Left renal pelvis (tissue), 4 donors: ENCODE results near the gene CASR. TPM values are rescaled to one million over a fixed set of nuclear protein-coding genes. Genes with fewer than 3 reads are reported as not detected.

Source experiments
- DNase-seq, 4 donors: peaks; one replicate each; pipeline ENCODE4 v3.0.0-alpha.2; 2013; ENCODE audit warnings: low read depth in 4 of 4, low spot score in 3 of 4
- polyA plus RNA-seq, 4 donors: library from polyadenylated mRNA; unstranded; fragments of 120-200 nt; gene quantifications; one replicate each; pipeline ENCODE4 v1.2.1, GENCODE V29; 2013; ENCODE audit not compliant: insufficient read length in 4 of 4

CASR gene
- polyA plus RNA-seq, 4 donors, result 0.48 to 27.1 (median 21.9) TPM

DNA sequence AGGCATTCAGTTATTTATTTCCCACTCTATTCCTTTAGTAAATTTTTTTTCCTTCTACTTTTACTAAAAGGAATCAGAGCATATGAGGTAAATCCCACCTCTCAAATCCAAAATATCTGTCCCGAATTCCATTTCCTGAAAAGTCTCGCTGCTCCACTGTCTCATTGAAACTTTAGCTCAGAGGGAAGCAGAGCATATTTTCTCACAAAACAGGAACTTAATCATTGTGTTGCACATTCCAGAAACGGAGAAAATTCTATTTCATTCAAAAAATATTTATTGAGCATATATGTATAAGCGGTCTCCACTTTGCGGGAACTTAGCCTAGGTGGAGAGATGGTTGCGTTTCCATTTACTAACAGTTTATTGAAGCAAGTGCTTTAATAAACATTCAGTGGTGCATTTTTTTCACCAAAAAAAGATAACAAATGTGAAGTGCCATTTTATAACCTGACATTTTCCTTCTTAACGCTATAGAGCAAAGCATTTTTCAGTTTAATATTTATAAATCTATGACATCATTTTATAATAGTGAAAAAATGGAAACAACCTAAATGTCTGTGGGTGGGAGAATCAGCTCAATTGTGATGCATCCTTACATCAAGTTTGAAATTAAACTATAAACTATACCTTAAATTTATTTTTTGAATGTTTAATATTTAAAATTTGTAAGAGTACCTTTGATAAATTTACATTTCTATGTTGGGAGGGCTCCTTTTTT is 74.3 kb downstream of the CASR start:
- DNase-seq, result no peak

DNA sequence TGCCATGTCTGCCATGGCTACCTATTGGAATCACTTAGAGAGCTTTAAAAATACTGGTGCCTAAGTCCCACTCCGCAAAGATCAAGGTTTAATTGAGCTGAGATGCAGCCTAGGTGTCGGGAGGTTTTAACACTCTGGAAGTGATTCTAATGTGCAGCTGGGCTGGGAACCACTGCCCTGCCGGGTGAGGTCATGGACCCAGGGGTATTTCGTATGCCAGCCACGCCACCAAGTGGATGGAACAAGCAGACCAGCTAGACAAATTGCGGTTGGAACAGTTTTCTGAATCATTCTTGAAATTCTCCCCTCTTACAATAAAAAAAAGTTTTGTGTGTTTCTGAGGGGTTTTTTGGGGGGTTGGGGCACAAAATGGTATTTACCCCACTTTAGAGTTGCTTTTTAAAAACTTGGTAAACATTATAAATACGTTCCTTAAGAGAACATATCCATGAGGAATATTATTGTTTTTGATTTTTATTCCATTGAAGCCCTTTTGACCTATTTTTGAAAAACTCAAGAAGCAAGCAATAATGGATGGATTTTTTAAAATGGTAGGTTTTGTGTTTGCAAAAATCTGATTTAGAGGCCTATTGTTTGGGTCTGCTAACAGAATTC is 75.4 kb downstream of the CASR start:
- no peak for DNase-seq

DNA sequence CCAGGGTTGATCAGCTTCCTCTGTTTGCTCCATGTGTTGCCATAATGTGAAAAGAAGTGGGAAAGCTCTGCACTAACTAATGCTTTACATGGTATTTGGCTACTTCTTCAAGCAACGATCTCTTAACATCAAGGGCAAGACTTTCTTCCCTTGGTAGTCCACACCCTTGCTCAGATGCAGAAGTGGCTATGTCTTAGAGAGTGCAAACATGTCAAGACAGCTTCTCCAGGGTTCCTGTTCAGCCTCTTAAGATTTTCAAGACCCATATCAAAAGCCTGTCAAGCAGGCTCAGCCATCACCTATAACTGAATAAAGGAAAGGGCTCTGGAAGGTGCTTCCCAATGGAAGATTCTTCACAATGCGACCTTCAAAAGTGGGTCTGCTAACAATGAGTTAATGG is 76.7 kb downstream of the CASR start:
- no peak for DNase-seq

DNA sequence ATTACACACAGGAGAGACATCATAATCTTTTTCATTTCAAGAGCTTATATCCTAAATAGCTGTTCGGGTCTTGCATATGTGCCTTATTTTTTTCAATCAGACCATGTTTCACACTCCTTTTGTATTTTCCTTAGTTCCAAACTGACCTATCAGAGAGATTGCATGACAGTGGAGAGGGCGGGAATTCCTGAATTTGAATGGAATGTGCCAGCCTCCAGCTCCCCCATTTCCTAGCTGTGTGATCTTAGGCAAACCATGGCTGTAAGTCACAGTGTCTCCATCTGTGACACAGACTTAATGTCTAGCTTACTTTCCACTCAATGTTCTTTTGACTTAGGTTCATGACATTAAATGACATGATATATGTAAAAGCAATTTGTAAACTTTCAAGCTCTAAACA is 79.6 kb downstream of the CASR start:
- DNase-seq, result no peak

DNA sequence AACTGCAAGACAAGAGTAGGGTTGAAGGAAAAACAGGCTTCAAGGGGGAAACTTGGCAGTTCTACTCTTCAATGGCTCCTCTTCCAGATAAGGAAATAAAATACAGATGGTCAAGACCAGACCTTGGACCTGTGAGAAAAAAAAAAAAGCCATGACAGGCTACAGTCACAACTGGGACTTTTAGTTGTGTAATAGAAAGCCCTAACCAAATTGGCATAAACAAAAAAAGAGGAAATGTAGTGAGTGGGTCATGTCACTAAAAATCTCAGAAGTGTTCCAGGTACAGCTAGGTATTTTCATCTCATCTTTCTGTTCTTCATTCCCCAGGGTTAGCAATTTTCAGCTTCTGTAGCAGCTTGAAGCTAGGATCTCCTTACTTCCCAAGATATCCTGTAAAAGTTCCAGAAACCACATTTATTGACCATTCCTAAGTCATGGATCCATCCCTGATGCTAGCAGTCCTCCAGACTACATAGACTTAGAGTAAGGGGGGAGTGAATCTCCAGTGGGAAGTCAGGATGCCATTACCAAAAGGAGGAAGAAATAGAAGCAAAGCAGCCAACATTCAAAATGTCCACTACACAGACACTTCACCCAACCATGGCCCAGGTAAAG is 80.6 kb downstream of the CASR start:
- DNase-seq, result no peak

DNA sequence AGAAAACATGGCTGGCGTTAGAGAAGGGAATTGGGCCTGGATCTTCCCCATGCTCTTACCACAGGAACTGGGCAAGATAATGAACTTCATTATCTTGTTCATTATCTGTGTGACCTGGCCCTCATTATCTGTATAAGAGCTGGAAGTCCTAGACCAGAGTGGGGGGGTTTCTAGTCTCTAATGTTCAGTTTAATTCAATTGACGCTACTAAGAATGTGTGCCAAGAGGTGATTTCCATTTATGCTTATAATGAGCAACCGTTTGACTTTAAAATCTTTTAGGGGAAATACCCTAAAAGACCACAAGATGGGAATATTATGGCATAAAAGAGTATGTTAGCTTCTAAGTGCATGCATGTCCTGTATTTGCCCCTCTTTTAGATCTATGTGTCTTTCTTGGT is 82.5 kb downstream of the CASR start:
- DNase-seq, result no peak

DNA sequence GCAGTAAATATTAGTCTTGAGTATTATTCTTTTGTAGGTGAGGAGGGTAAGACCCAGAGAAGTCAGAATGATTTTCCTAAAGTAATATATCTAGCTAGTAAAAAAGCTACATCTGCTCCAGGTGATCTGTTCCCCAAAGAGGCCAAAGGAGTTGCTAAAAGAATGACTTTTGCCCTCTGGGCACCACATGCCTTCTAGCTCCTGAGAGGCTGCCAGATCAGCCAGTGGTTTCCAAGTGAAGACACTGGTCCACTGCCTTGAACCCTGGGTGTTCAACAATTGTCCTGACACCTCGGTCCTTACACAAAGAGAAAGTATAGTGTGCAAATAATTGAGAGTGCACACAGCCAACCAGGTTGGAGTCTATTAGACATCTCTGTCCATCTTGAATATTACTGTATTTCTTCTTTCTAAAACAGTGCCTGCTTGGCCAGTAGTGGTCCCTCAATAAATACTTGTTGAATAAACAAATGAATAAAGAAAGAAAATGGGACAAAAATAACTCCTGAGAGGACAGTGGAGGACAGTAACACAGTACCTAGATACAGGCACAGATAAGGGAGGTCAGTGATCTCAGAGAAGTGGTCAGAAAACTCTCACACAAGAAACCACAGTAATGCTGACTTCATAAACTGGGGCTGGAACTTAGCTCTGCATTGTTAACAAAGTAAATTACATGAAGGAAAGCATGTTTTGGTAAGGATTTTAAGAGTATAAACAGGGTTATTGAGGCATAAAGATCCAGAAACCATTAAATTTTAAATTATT is 85.0 kb downstream of the CASR start:
- no peak for DNase-seq

DNA sequence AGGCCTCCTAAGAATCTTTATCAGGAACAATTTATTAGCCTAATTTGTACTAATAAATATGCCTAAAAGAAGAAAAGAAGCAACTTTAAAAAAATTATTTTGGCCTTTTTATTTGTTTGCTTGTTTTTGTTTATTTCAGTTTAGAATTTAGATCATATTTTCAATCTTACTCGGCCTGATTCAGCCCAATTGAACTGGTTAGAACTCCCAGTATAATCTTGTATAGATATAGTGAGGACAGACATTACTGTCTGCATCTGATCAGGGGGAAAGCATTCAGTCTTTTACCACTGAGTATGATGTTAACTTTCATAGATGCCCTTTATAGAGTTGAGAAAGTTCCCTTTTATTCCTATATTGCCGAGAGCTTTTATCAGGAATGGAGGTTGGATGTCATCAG is 85.6 kb downstream of the CASR start:
- no peak for DNase-seq

DNA sequence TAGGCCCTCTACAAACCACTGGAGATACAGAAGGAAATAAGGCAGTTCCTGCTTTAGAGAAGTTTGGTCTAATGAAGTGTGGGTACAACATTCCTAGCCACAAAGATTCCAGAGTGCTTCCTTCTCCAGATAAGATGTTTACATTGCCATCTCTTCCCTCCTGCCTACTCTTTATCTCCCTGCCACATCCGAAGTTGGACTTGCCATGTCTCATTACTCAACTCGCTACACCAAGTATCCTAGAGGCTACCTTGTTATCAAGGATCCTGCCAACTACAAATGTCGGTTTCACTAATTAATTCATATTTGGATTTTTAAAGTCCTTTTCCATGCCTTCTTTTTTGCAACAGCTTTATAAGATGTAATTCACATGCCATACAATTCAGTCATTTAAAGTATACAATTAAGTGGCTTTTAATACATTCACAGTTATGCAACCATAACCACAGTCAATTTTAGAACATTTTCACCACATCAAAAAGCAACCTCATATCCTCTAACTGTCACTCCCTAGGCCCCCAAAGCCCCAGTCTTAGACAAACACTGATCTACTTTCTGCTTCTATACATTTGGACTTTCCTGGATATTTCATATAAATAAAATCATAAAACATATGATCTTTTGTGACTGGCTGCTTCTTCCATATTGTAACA is 87.9 kb downstream of the CASR start:
- no peak for DNase-seq

DNA sequence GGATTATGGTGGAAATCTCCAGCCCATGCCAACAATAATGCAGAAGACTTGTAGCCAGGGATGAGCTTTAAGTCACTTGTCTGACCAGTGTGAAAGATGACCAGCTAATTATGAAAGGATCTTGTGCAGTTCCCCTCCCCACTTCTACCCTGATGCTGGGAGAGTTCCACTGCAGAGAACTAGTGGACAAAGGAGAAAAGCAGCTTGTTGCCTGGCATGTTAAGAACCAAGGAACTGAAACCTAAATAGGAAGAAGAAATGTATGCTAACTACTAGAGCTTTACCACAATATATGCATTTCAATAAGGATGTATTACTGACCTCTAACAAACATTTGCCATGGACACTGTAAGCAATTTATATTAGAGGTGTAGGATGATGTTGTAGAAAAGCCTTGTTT is 89.4 kb downstream of the CASR start:
- DNase-seq, result no peak

DNA sequence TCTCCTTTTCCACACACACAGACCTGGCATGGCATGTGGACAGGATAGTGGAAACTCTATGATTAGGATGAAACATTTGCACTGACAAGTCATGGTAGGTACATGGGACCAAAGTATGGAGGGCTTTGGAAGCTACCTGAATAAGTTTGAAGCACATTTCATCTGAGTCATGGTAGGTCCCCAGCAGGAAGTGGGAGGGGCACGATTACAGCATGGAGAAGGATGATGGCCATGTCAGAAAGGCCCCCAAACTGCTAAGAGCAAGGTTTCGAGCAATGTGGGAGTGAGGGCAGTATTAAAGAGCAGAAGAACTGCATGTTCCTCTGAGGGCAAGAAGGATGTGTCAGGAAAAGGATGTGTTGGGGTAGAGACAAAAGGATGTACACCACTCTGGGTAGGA is 90.0 kb downstream of the CASR start:
- DNase-seq, result no peak

DNA sequence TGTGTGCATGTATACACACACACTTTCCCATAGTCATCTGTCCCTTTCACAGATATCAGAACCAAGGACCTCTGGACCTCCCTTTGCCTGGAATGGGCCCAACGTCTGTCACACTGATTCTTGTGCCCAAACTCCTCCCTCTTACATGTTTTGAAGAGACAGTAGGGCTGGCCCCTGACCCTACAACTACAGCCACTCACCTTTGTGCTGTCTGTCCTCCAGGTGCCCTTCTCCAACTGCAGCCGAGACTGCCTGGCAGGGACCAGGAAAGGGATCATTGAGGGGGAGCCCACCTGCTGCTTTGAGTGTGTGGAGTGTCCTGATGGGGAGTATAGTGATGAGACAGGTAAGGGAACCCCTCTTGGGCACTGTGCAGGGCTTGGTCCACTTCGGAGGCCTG is 98.4 kb downstream of the CASR start:
- no peak for DNase-seq

DNA sequence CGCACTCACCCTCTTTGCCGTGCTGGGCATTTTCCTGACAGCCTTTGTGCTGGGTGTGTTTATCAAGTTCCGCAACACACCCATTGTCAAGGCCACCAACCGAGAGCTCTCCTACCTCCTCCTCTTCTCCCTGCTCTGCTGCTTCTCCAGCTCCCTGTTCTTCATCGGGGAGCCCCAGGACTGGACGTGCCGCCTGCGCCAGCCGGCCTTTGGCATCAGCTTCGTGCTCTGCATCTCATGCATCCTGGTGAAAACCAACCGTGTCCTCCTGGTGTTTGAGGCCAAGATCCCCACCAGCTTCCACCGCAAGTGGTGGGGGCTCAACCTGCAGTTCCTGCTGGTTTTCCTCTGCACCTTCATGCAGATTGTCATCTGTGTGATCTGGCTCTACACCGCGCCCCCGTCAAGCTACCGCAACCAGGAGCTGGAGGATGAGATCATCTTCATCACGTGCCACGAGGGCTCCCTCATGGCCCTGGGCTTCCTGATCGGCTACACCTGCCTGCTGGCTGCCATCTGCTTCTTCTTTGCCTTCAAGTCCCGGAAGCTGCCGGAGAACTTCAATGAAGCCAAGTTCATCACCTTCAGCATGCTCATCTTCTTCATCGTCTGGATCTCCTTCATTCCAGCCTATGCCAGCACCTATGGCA is 100.5 kb downstream of the CASR start:
- no peak for DNase-seq

DNA sequence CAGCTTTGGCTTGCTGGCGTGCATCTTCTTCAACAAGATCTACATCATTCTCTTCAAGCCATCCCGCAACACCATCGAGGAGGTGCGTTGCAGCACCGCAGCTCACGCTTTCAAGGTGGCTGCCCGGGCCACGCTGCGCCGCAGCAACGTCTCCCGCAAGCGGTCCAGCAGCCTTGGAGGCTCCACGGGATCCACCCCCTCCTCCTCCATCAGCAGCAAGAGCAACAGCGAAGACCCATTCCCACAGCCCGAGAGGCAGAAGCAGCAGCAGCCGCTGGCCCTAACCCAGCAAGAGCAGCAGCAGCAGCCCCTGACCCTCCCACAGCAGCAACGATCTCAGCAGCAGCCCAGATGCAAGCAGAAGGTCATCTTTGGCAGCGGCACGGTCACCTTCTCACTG is 101.0 kb downstream of the CASR start:
- no peak for DNase-seq

DNA sequence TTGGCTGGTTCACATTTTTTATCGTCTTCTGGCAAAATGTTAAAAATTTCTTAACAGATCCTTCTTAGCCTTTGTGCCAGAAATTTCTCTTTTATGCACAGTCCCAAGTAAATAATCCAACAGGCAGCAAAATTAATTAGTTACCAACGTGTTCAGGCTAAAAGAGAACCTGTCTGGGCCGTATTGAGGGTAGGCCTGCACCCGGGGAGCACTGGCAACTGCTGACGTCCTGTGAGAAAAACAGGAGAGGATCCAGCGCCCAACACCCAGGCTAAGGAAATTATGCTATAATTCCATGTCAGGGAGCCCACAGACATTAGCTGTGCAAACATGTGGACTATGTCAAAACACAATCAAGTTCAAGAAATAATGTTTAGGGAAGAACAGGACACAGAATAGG is 110.9 kb downstream of the CASR start:
- DNase-seq, result no peak

DNA sequence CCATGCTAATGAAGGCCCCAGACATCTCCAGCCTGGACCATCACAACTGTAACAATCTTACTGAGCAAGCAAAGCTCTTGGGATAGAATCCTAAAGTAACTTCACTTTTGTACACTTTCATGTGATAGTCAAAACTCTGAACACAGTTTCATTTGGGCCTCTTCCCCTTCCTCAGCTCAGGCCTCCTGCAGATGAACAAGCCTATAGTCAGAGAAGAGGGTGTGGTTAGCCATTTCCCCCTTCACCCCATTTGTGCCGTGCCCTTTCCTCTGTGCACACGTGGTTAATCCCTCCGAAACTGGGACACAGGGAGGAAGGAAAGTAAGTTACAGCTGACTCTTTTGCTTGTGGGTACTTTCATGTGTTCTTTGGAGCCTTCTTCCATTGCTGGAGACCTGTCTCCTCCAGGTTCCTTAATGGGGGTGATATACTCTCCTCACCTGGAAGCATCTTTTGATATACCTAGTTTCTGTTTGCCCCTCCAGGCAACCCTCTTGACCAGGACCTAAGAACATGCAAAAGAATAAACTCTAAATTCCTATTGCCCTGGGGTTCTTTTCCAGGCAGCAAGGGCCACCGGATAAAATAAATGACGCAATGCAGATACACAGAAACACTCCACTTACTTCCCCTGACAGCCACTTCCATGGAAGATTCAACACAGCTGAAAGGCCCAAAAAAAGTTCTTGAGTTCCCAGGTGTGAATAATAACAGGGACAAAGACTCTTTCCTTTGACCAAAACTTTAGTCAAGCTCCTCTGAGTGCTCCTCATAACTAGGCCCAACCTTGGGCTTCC is 112.0 kb downstream of the CASR start:
- no peak for DNase-seq

DNA sequence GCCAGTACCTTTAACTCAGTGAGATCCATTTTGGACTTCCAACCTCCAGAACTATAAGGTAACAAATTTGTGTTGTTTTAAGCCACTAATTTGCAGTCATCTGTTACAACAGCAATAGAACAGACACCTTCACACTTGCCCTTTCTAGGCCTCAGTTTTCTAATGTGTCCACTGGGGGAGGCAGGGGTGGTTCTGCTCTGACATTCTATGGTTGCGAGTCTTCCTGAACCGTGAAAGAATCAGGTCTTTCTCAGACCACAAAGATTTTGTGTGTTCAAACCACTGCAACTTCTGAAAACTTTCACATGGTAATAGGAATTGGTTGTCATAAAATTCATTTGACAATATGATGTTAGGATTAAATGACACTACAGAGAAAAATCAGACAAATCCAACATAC is 114.8 kb downstream of the CASR start:
- DNase-seq, result no peak

DNA sequence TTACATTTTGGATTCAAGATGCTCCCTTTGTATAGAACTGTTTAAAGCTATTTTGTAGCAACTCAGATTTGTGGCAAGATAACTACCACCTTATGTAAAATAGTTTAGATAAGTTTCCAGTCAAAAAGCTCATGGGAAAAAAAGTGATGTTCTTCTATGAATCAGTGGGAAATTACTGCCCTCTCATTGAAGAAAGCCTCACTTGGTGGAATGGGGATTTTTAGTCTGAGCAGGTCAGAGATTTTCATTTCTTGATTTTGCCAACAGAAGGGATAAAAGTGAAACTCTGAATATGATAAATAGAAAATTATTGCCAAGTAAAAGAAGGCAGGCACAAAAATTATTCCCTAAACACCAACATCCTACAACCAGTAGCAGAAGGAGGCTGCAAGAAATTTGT is 115.7 kb downstream of the CASR start:
- no peak for DNase-seq

DNA sequence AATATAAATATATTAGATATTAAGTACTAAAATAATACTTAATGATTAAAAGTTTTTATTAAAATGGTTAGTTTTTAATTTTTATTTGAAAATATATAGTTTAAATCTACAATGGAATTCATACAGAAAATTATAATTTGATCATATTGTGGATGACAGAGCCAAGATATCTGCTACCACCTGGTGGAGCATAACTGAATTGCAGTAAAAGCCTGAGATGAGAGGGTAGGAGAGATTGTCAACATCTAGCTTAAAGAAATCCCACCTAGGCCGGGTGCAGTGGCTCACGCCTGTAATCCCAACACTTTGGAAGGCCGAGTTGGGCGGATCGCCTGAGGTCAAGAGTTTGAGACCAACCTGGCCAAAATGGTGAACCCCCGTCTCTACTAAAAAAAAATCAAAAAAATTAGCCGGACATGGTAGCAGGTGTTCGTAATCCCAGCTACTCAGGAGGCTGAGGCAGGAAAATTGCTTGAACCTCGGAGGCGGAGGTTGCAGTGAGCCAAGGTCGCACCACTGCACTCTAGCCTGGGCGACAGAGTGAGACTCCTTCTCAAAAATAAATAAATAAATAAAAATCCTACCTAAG is 116.5 kb downstream of the CASR start:
- no peak for DNase-seq
